Glomerular endothelial cell (primary cell): ENCODE measurements around the gene GPX3. TPM values are rescaled to one million over a fixed set of nuclear protein-coding genes. Genes with fewer than 3 reads are reported as not detected.

Source experiments
- DNase-seq: peaks from one replicate; pipeline ENCODE4 v3.0.0-alpha.2; 2011; ENCODE audit warnings: low read depth, low spot score; ENCODE audit errors: extremely low read depth
- total RNA-seq: library from RNA; depleted of rRNA; stranded (reverse); fragments of >200 nt; gene quantifications from 2 replicates; pipeline ENCODE4 v1.2.3, GENCODE V29; 2015

GPX3 gene
- total RNA-seq, 1 donor from 2014 or later = 2.8 TPM

DNA sequence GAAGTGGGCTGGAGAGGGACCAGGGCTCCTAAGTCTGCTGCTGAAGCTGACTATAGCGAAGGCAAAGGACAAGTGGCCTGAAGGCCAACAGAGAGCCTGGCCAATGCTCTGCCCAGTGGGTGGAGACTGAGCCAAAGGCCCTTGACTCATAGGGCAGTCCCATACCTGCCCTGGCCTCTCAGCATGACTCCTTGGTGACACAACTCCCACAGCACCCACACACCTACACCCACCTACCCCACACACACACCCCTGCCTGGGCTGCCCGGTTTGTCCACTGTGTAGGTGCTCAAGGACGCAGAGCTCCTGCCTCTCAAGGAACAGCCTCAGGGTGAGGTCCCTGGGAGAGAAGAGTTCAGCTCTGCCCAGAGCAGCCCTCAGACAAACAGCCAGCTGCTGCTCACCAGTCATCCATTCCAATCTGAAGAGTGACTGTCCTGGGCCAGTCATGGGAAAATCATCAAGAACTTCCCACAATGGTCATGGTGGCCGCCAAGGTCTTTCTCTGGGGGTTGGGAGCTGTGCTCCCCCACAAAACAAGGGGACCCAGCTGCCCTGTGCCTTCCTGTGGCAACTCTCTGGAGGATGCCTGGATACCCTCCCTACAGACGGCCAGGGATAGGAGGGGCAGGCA, 55.4 kb downstream of the GPX3 start:
- no peak for DNase-seq

DNA sequence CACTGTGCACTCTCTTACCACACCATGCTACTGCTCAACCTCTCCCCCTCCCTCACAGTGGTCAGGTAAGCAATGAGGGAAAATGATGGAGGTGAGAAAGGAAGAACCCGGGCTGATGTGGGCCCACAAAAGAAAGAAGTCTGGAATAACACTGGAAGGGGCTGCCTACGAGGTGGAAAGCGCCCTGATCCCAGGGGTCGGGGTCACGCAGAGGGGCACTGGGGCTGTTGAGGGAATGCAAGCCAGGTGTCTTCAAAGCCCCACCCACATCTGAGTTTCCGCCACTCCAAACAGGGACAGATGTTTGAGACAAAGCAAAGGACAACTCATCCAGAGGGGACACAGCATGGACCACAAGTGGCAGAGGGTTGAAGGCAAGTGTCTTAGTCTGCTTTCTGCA, 56.2 kb downstream of the GPX3 start:
- DNase-seq = no peak

DNA sequence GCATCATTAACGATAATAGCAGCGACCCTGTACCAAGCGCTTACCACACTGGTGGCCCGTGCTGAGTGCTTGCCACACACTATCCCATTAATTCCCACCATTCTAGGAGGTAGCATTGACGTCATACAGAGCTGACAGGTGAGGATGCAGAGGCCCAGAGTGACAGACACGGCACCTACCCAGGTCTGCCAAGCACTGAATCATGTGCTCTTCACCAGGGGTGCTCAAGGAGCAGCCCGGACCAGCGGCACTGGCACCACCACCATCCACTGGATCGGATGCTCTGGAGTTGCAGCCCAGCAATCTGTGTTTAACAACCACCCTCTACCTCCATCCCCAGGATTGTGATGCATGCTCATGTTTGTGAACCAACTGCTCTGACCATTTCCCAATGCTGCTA, 57.0 kb downstream of the GPX3 start:
- DNase-seq = no peak

DNA sequence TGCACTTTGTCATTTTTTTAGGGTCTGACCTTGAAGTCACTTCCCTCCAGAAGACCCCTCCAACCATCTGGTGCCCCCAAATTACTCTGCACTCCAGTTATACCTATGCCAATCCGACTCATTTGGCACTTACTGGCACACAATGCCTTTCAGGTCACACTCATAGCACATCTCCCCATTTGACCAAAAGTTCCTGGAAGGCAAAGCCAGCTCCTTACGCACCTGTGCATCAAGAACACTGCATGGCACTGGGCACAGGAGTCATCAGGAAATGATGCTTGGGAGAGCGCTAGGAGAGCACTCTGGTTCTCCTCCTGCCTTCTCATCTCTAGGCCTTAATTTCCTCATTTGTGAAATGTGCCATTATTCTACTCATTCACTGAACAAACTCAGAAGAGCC, 57.6 kb downstream of the GPX3 start:
- no peak for DNase-seq

Other genes starting within 250 kb of the GPX3 start
- 9.6 and 10.2 TPM in 2 replicates for gene SMIM3, start 241.8 kb upstream of the GPX3 start, total RNA-seq
- gene IRGM, start 174.1 kb upstream of the GPX3 start, total RNA-seq = not detected in 2 replicates
- gene ZNF300, start 115.6 kb upstream of the GPX3 start, total RNA-seq = 3.1 and 6.0 TPM in 2 replicates
- gene TNIP1, start 60.4 kb downstream of the GPX3 start, total RNA-seq = 146 and 221 TPM in 2 replicates
- gene ANXA6, start 137.2 kb downstream of the GPX3 start, total RNA-seq = 329 and 338 TPM in 2 replicates
- gene CCDC69, start 203.5 kb downstream of the GPX3 start, total RNA-seq = 10.6 and 26.1 TPM in 2 replicates
- 38.4 and 43.3 TPM in 2 replicates for gene GM2A, start 232.6 kb downstream of the GPX3 start, total RNA-seq